A549 (cell line): ENCODE results near the gene CLDN34. TPM values are rescaled to one million over a fixed set of nuclear protein-coding genes. Genes with fewer than 3 reads are reported as not detected.
A peak's percentile ranks its signal among the peaks of the same experiment; 100 is the strongest.

Source experiments
- ATAC-seq, 2 experiments: fragments of 200-7000 bp in 1 of 2; fragments of >200 bp in 1 of 2; cut with Nextera tagmentation in 1 of 2; cut with Tn5 transposase in 1 of 2; 3 replicates each; pipeline versions ENCODE4 v1.8.0 to v1.9.1; 2018 to 2020; ENCODE audit warnings: mild to moderate bottlenecking in 1 of 2, moderate library complexity in 1 of 2
- CTCF ChIA-PET: fragments of 300-600 bp; sonication (Branson Sonifier 250); formaldehyde crosslinking; extraction: SDS; loops from one replicate; lab custom pipeline; 2021; ENCODE audit warnings: antibody characterized with exemption, inconsistent platforms; lab: Yijun Ruan, JAX
- POLR2A ChIA-PET: fragments of 350-600 bp; formaldehyde crosslinking; extraction: SDS; loops from one replicate; lab custom pipeline; 2021; ENCODE audit warnings: antibody characterized with exemption, inconsistent platforms; lab: Yijun Ruan, JAX
- DNase-seq, 2 experiments: peaks; one replicate each; pipeline versions ENCODE4 v3.0.0 to v3.0.0-alpha.2; 2011 to 2016; ENCODE audit warnings: low read depth in 1 of 2, low spot score in 1 of 2
- FAIRE-seq: peaks from 2 replicates; lab custom pipeline; 2011; peaks lifted over from hg19 to GRCh38; lab: Jason Lieb, UNC
- H3K27ac ChIP-seq, 2 experiments: fragments of >200 bp; sonication (Bioruptor Twin); formaldehyde crosslinking; 3 replicates each; pipeline ENCODE4 v1.5.1; 2016 to 2017
- H3K4me1 ChIP-seq: fragments of >200 bp; sonication (Bioruptor Twin); formaldehyde crosslinking; 3 replicates; pipeline ENCODE4 v1.6.1; 2016
- H3K4me2 ChIP-seq: fragments of >200 bp; sonication (Bioruptor Twin); formaldehyde crosslinking; 3 replicates; pipeline ENCODE4 v1.6.1; 2016
- H3K4me3 ChIP-seq: fragments of >200 bp; sonication (Bioruptor Twin); formaldehyde crosslinking; 3 replicates; pipeline ENCODE4 v1.5.1; 2016
- H3K9me3 ChIP-seq: fragments of >200 bp; sonication (Bioruptor Twin); formaldehyde crosslinking; 3 replicates; pipeline ENCODE4 v1.6.1; 2016
- CHD2 ChIP-seq: fragments of 150-350 bp; IDR thresholded peaks from 2 replicates; pipeline ENCODE4 v1.6.1; 2014; ENCODE audit warnings: low read length; ENCODE audit not compliant: partially characterized antibody
- EHMT2 ChIP-seq: fragments of 200-600 bp; sonication (generic); IDR thresholded peaks from 2 replicates; pipeline ENCODE4 v1.6.1; 2016; ENCODE audit warnings: antibody characterized with exemption, low read depth, mild to moderate bottlenecking, moderate library complexity
- GATA3 ChIP-seq: IDR thresholded peaks from 2 replicates; pipeline ENCODE4 v1.6.1; 2012; ENCODE audit warnings: borderline replicate concordance
- HDAC2 ChIP-seq: fragments of 200-600 bp; sonication (generic); IDR thresholded peaks from 2 replicates; pipeline ENCODE4 v1.6.1; 2016
- JUN ChIP-seq, 2 experiments: fragments of >200 bp; sonication (Bioruptor Twin); formaldehyde crosslinking; IDR thresholded peaks; 2 replicates in 1 of 2; 3 replicates in 1 of 2; pipeline ENCODE4 v1.6.1; 2016 to 2017
- JUNB ChIP-seq: fragments of >200 bp; sonication (Bioruptor Twin); formaldehyde crosslinking; IDR thresholded peaks from 2 replicates; pipeline ENCODE4 v1.6.1; 2016
- KDM1A ChIP-seq: fragments of 200-600 bp; sonication (generic); IDR thresholded peaks from 2 replicates; pipeline ENCODE4 v1.6.1; 2016; ENCODE audit warnings: low read depth, mild to moderate bottlenecking
- MYC ChIP-seq: IDR thresholded peaks from 2 replicates; pipeline ENCODE4 v1.6.1; 2012; ENCODE audit warnings: mild to moderate bottlenecking, inconsistent platforms, low read length, improper control_type of control experiment, borderline replicate concordance
- NPAS2 ChIP-seq: fragments of 250-450 bp; sonication (Bioruptor Pico); IDR thresholded peaks from 2 replicates; pipeline ENCODE4 v1.8.0; 2022; ENCODE audit warnings: mild to moderate bottlenecking, moderate library complexity, borderline replicate concordance
- NR3C1 ChIP-seq: fragments of >200 bp; sonication (Bioruptor Twin); formaldehyde crosslinking; IDR thresholded peaks from 3 replicates; pipeline ENCODE4 v1.6.1; 2017
- POLR2A ChIP-seq: IDR thresholded peaks from 2 replicates; pipeline ENCODE4 v1.6.1; 2012; ENCODE audit warnings: mild to moderate bottlenecking, low read length
- SREBF2 ChIP-seq: fragments of 450-650 bp; IDR thresholded peaks from 2 replicates; pipeline ENCODE4 v1.6.1; 2014; ENCODE audit warnings: mild to moderate bottlenecking, moderate library complexity
- WGBS: methylation state at CpG from one replicate; pipeline ENCODE4 v1.1.6; 2017; ENCODE audit errors: missing lambda C conversion rate; 5-methylcytosine and 5-hydroxymethylcytosine counted together
- polyA plus RNA-seq, 4 experiments: library from polyadenylated mRNA; depleted of rRNA in 3 of 4; stranded (reverse); fragments of >200 nt; fragmentation: RNase III in 1 of 4; extraction: RNeasy Plus Mini Kit Qiagen cat#74134 plus additional on column Dnase treatment in 1 of 4; gene quantifications; 2 replicates in 3 of 4; 3 replicates in 1 of 4; pipeline ENCODE4 v1.2.3, GENCODE V29; 2011 to 2017
- TF ChIP-seq, protein P1 (sequence below): IDR thresholded peaks from 2 replicates; pipeline ENCODE4 v1.6.1; 2012

The CLDN34 gene
- polyA plus RNA-seq, 2 of the 4 experiments (the other 2 are of a cell fraction): not detected

DNA sequence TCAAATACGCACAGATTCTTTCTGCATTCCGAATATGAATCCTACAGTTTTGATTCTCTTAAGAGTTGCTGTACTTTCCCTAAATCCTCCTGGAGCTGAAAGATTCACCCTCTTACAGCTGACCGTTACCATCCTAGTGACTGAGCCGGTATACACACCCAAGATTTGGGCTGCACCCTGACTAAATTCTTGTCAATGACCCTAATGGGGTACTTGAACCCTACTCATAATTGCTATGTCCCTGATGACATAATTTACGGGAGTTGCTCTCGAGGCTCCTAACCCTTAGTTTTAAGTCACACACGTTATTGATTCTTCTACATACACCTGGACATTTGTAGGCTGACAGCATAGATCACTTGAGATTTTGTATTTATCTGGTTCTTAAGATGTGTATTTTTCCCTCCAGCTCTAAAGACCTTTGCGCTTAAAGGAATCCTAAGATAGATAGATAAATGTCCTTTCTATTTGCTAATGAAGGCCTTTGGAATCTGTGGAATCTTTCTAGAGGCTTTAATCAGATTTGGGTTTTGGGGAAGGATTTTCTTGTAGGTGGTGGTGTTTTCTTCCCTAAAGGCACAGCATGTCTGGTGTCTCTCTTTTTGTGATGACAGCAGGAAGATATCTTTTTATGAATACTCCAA lies 37.8 kb downstream of the CLDN34 start:
- H3K4me2 ChIP-seq: peak overlapping the region; percentile 55
- FAIRE-seq: peak; percentile 65

DNA sequence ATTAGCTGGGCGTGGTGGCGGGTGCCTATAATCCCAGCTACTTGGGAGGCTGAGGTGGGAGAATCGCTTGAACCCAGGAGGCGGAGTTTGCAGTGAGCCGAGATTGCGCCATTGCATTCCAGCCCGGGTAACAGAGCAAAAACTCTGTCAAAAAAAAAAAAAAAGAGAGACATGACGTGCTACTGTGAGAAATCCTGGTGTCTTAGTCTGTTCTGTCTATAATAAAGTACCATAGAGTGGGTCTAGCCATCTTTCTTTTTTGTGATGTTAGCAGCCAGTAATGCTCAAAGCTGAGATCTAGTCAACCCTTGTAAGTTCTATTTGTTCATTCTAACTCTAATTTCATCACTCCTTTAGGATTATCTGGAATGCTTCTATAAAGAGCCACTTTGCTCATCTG lies 38.9 kb downstream of the CLDN34 start:
- no peak for FAIRE-seq
- DNase-seq: no peak
- TF ChIP-seq KDM1A (no peak), SREBF2 (no peak), CHD2 (no peak), EHMT2 (no peak), MYC (no peak), POLR2A (no peak), JUNB (no peak), GATA3 (no peak), JUN (IDR thresholded peaks at IDR 0.05) (no peak)
- TF ChIP-seq, protein P1, sequence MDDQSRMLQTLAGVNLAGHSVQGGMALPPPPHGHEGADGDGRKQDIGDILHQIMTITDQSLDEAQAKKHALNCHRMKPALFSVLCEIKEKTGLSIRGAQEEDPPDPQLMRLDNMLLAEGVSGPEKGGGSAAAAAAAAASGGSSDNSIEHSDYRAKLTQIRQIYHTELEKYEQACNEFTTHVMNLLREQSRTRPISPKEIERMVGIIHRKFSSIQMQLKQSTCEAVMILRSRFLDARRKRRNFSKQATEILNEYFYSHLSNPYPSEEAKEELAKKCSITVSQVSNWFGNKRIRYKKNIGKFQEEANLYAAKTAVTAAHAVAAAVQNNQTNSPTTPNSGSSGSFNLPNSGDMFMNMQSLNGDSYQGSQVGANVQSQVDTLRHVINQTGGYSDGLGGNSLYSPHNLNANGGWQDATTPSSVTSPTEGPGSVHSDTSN: no peak
- H3K27ac ChIP-seq: peak overlapping the region; percentile 29 to 84
- peaks cover 5% of the 10 kb centered on the region; the same call in 1 of the 3 replicates for H3K9me3 ChIP-seq
- H3K4me3 ChIP-seq: no peak overlapping the region
- POLR2A ChIA-PET: no interaction called here
- 90% methylated on average over 8 of the region's 8 CpGs for whole genome bisulfite sequencing
- no peak for ATAC-seq
- peaks cover 58% of the 10 kb centered on the region for H3K4me1 ChIP-seq
- CTCF ChIA-PET: interaction anchor here (0.7 kb wide), 1 partner anchor 18 kb away, joined by 3 read pairs; no protein-coding TSS in a partner anchor
- no peak overlapping the region for H3K4me2 ChIP-seq

More for the DNA sequence above, 37.8 kb downstream of the CLDN34 start:
- ATAC-seq (no peak), DNase-seq (no peak)
- POLR2A ChIA-PET: interaction anchor here (1.0 to 1.6 kb wide), 2 partner anchors 9 to 26 kb away, joined by 3 to 5 read pairs; no protein-coding TSS in a partner anchor
- Histone ChIP-seq H3K27ac (peak overlapping the region; percentile 84 to 91), H3K4me1 (peaks cover 47% of the 10 kb centered on the region), H3K4me3 (no peak overlapping the region), H3K9me3 (peaks cover 7% of the 10 kb centered on the region; the same call in 2 of the 3 replicates)
- CTCF ChIA-PET: interaction anchor here (3.5 kb wide), 1 partner anchor 115 kb away, joined by 19 read pairs; no protein-coding TSS in a partner anchor
- TF ChIP-seq GATA3 (peak; percentile 73), NR3C1 (no peak)
- WGBS: 55% methylated on average over 8 of the region's 8 CpGs

DNA sequence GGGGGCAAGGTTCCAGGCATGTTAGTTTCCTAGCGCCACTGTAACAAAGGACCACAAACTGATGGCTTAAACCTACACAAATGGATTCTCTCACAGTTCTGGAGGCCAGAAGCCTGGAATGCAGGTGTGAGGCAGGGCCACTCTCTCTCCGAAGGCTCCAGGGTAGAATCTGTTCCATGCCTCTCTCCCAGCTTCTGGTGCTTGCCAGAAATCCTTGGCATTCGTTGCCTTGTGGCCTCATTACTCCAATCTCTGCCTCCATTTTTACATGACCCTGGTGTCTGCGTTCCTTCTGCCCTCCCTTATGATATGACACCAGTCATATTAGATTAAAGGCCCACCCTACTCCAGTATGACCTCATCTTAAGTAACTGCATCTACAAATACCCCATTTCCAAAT lies 39.6 kb downstream of the CLDN34 start:
- H3K4me1 ChIP-seq: peaks cover 65% of the 10 kb centered on the region
- ChIA-PET POLR2A (no interaction called here), CTCF (no interaction called here)
- H3K4me2 ChIP-seq: no peak overlapping the region
- DNase-seq (no peak), FAIRE-seq (no peak), ATAC-seq (no peak)
- WGBS: 87% methylated on average over 4 of the region's 4 CpGs
- H3K4me3 ChIP-seq: no peak overlapping the region
- TF ChIP-seq CHD2: no peak
- TF ChIP-seq JUNB: no peak
- TF ChIP-seq, protein P1: no peak
- 0 out of 3 replicates have a peak, but pooled peaks cover 3% of the 10 kb centered on the region for H3K9me3 ChIP-seq
- peak overlapping the region; percentile 29 to 84; a peak in 5 of 6 replicates for H3K27ac ChIP-seq

DNA sequence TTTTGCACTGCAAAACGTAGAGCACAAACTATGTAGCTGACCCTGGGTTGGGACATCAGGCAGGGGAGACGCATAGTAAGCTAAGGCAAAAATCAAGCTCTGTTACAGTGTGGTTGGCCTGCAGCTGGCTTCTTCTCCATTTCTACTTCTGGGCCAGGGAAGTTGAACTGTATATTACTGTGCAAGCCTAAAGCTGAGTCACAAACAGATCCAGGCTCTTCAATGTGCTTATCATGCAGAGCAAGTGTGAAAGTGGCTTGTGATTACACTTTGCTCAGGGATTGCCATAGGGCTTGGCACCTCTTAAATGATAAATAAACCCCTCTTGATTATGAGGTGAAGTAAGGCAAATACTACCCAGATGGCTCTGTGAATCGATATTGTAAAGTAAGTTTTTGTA lies 40.5 kb downstream of the CLDN34 start:
- H3K27ac ChIP-seq: peak overlapping the region; percentile 29 to 84; a peak in 5 of 6 replicates
- DNase-seq (no peak), ATAC-seq (no peak), FAIRE-seq (no peak)
- no peak overlapping the region for H3K4me3 ChIP-seq
- ChIA-PET POLR2A (no interaction called here), CTCF (no interaction called here)
- 0 out of 3 replicates have a peak, but pooled peaks cover 3% of the 10 kb centered on the region for H3K9me3 ChIP-seq
- TF ChIP-seq NPAS2 (CRISPR knock-in tag): no peak
- no peak for TF ChIP-seq HDAC2
- H3K4me2 ChIP-seq: no peak overlapping the region
- WGBS: 55% methylated on average over 3 of the region's 3 CpGs
- peaks cover 74% of the 10 kb centered on the region for H3K4me1 ChIP-seq
